GM18502 (cell line): Measurements from ENCODE around the gene PCYT2.

Experiments
- ATAC-seq: cut with Tn5 transposase; IDR thresholded peaks from one replicate; pipeline ENCODE4 v1.9.1; 2021; ENCODE audit warnings: mild to moderate bottlenecking; ENCODE audit not compliant: unreplicated experiment, poor library complexity

PCYT2 gene

GRCh38 chr17:81884520-81884919, 26.7 kb downstream of the PCYT2 start:
- no peak for ATAC-seq

GRCh38 chr17:81879121-81879520, 32.1 kb downstream of the PCYT2 start:
- no peak for ATAC-seq

- ATAC-seq = no peak
These were observed 32.9 kb downstream of the PCYT2 start for GRCh38 chr17:81878294-81878693.

GRCh38 chr17:81877569-81877968, 33.6 kb downstream of the PCYT2 start:
- no peak for ATAC-seq

- peak; percentile 41 for ATAC-seq
These were observed 39.6 kb downstream of the PCYT2 start for GRCh38 chr17:81871387-81872230.

GRCh38 chr17:81870981-81871386, 40.2 kb downstream of the PCYT2 start, which contains the start of gene ARHGDIA:
TSS of gene ARHGDIA (minus strand) at chr17:81871337. CDS start at chr17:81869930, 1,407 bp downstream.
- peak; percentile 26 for ATAC-seq

- peak; percentile 18 for ATAC-seq
These were observed 40.8 kb downstream of the PCYT2 start for GRCh38 chr17:81870131-81870980.

GRCh38 chr17:81869221-81870130, 41.7 kb downstream of the PCYT2 start:
- ATAC-seq = peak; percentile 4

- no peak for ATAC-seq
These were observed 42.5 kb downstream of the PCYT2 start for GRCh38 chr17:81868674-81869220.

- no peak for ATAC-seq
These were observed 43.1 kb downstream of the PCYT2 start for GRCh38 chr17:81867991-81868673.

GRCh38 chr17:81867170-81867990, 43.8 kb downstream of the PCYT2 start:
- no peak for ATAC-seq

- ATAC-seq = no peak
These were observed 44.6 kb downstream of the PCYT2 start for GRCh38 chr17:81866440-81867169.

GRCh38 chr17:81865733-81866439, 45.3 kb downstream of the PCYT2 start:
- ATAC-seq = no peak

GRCh38 chr17:81865358-81865732, 45.9 kb downstream of the PCYT2 start:
- no peak for ATAC-seq

- no peak for ATAC-seq
These were observed 47.1 kb downstream of the PCYT2 start for GRCh38 chr17:81863833-81864768.

GRCh38 chr17:81863123-81863675, 48.0 kb downstream of the PCYT2 start:
- no peak for ATAC-seq
